Kidney glomerular epithelial cell (primary cell): ENCODE measurements around the gene CCDC47.
"Not testable (repeated sequence)": the region's sequence is repeated elsewhere in the genome, so short reads cannot be mapped to it uniquely, and the experiment has no call there.

Experiments used
- DNase-seq: peaks from one replicate; lab custom pipeline; 2025; lab: John Stamatoyannopoulos, UW

Gene CCDC47, protein sequence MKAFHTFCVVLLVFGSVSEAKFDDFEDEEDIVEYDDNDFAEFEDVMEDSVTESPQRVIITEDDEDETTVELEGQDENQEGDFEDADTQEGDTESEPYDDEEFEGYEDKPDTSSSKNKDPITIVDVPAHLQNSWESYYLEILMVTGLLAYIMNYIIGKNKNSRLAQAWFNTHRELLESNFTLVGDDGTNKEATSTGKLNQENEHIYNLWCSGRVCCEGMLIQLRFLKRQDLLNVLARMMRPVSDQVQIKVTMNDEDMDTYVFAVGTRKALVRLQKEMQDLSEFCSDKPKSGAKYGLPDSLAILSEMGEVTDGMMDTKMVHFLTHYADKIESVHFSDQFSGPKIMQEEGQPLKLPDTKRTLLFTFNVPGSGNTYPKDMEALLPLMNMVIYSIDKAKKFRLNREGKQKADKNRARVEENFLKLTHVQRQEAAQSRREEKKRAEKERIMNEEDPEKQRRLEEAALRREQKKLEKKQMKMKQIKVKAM

DNA sequence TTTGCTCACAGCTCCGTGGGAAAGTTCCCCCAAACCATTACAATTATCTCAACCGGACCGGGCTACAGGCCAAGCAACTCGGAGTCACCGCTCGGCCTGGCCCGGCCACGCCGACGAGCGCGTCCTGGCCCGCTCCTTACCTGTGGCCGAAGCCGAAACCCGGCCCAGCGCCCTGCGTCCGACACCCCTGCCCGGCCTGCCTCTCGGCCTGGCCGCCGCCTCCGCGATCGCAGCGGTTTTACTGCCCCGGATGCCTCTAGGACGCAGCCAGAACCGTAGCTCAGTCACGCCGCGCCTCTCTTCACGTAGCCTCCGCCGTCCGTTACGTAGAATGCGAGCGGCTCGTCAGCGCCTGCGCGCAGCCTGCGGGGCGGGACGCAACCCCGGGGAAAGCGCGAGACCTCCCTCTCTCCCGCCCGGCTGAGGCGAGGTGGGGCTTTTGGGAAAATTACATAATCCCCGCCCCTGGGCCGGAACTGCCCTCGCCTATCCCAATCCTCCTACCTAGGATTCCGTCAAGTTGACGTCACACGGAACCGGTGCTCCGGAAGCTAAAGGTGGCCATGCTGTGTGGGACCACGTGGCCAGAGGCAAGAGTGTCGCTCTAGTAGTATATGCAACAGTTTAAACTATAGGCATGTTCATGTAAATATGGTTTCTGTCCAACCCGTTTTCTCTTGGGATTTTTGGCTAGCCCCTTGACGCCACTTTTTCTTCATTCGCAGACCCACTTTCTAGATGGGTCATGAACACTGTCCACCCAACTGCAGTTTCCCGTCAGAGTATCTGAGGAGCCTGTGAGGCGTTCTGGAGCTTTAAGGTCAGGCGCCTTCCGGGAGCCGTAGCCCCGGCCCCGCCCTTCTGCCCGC lies at the start of gene CCDC47:
CCDC47 (minus strand) TSS at position 326 of the 869 bp plus-strand sequence. CDS start 7,422 bp downstream, outside the sequence.
- DNase-seq, result peak; percentile 98

DNA sequence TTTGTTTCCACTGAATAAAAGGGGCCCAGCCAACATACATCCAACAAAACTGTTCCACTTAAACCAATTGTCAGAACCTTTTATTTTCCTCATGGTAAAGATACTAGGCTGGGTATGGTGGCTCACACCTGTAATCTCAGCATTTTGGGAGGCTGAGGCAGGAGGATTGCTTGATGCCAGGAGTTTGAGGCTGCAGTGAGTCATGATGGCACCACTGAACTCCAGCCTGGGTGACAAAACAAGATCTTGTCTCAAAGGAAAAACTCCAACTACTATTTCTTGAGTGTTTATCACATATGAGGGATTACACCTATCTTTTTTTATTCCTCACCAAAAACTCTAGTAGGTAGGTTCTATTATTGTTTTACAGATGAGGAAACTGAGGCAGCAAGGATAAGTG lies 49.1 kb upstream of the CCDC47 start:
- no peak for DNase-seq

DNA sequence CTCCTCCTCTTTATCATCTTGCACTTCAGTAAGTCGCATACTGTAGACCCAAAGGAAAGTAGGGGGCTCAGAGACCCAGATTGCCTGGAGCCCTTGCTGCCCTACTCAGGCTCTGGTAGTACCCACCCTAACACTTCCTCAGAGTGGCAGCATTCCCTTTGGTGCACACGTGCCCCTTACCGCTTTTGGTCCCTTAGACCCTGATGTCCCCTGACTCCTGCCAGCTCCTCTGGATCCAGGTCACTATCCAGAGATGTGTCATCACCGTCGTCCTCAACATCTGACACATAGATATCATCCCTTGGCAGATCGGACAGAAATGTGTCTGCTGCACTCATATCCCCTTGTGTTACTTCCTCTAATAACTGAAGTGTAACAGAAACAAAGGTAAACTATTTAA lies 48.4 kb upstream of the CCDC47 start:
- DNase-seq, result no peak

DNA sequence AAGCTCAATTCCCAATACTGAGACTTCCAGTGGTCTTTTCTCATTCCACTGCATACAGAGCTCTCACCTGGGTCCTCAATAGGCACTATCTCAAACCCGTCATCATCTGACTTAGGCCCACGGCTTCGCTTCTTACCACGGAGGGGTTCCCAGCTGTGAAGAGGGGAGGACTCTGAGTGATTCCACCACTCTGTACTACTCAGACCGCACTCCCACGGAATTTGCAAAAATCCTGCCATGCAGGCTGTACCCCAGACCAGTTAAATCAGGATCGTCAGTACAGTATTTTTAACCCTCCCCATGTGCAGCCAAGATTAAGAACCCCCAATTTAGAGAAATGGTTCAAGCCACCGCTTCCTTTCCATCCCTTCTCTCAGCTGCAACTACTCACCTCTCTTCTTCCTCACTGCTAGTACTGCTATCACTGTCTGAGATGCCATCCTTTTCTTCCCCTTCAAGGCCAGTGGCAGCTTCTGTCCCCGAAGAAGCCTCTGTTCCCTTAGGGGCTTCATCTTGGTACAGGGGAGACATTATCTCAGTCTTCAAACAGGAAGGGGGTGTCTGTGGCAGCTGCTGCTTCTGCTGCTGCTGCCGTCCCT lies 47.7 kb upstream of the CCDC47 start:
- DNase-seq, result no peak

DNA sequence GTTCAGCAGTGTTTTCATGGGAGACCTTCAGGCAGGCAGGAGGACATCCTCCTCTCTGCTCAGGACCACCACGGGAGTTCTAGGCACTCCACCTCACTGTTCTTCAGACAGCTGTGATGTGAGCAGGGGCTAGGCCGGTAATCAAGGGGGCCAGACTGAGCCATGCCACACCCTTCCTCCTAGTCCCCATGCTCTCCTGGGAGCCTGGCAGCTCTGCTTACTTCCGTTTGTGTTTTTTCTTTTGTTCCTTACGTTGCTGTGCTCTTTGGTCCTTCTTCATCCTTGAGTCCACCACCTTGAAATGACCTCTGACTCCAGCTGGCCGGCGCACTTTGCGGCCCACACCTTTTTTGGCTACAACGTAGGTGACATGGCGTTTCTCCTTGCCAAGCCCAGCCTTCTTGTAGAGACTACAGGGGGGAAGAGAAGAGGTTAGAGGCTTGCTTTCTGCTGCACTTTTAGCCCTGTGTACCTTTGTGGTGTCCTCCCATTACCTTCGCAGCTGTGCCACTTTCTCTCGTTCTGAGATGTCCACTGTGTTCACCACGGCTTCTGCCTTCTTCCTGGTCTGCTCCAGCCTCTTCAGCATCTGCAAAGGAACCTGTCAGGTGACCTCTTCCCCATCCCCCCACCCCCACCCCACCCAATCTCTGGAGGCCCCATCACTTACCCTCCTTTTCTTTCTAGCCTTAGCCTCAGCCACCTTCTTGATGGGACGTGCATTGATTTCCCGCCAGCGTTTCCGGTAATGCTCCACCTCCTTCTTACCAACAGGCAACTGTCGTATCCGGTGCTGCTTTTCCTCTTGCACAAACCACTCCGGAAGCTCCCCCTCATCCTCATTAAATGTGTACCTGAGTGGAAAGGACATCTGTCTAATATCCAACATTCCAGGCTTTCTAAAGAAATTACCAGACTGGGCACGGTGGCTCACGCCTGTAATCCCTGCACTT lies 46.5 kb upstream of the CCDC47 start:
- no peak for DNase-seq

DNA sequence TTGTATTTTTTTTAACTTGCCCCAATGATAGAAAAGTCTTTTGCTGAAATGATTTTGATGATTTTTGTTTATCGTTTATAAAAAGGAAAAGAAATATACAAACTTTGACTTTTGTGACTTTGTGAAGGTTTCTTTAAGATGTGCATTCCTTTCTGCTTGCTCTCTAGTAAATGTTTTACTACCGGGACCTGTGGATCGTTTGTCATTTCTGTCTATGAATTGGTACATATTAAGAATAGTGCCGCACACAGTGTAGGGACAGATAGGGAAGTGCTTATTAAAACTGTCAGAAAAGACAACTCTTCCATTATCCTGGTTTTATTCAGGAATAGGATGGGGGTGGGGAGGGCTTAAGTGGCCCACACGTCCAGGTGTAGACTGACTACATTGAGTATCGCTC lies 45.7 kb upstream of the CCDC47 start:
- peak; percentile 54 for DNase-seq

DNA sequence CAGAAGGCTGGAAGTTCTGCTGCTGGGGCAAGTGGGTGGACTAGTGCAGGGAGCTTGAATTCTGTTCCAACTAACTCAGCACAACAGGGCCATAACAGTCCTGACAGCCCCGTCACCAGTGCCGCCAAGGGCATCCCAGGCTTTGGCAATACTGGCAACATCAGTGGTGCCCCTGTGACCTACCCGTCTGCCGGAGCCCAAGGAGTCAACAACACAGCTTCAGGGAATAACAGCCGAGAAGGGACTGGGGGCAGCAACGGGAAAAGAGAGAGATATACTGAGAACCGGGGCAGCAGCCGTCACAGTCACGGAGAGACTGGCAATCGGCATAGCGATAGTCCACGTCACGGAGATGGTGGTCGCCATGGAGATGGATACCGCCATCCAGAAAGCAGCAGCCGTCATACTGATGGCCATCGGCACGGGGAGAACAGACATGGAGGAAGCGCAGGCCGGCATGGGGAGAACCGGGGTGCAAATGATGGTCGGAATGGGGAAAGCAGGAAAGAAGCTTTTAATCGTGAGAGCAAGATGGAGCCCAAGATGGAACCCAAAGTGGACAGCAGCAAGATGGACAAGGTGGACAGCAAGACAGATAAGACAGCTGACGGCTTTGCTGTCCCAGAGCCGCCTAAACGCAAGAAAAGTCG lies 44.5 kb upstream of the CCDC47 start:
- DNase-seq, result no peak

DNA sequence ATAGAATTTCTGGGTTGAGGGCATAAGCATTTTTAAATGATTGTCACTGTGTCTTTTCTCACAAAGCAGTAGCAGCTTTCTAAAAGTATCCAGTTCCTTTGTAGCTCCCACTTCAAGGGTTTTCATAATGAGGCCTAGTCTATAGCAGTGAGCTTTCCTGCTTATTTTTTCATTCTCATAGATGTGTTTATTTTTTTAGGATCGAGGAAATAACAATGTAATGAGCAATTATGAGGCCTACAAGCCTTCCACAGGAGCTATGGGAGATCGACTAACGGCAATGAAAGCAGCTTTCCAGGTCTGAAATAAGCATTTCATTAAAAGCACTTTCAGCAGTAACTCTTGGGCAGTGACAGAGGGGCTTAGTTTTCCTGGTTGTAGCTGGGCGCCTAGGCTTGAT lies 43.3 kb upstream of the CCDC47 start:
- DNase-seq, result no peak

DNA sequence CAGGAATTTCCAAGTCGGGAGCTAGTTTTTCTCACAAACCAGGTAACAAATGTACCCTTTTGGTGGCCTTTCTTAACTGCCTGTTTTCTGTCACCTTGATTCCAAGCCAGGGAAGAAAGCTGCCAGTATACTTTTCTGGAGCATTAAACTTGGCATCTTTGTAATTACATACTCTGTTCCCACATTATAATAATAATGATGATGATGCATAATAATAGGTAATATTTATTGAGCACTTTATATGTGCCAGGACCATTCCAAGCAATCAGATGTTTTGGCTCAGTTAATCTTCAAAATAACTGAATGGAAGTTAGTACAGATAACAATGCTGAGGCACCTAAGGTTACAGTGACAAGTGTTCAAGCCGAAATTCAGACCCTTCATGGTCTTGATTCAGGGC lies 42.7 kb upstream of the CCDC47 start:
- DNase-seq, result no peak

DNA sequence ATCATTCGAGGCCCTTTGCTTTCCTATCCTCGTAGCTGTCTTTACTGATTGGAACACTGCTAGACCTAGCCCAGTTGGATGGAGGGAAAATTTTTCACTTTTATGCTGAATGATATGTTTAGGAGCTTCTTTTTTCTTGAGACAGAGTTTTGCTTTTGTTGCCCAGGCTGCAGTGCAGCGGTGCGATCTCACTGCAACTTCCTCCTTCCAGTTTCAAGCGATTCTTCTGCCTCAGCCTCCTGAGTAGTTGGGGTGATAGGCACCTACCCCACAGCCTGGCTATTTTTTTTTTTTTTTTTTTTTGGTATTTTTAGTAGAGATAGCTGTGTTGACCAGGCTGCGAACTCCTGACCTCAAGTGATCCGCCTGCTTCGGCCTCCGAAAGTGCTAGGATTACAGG lies 36.6 kb upstream of the CCDC47 start:
- DNase-seq, result no peak

DNA sequence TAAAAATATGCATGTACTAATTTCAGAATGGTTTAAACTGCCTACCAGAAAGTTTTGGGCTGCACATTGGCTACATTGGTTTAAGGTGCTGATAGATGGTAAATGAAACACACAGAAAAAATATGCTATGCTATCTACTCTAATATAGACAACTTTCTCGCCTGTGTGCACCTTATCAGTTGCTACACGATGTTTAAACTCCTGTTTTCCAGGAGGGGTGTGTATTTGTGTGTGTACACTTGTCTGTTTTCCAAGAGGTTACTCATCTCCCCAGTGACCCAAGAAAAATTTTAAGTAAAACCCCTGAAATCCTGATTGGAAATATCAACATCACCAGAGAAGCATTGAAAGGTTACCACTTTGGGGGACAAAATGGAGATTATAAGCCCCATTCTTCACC lies 32.2 kb upstream of the CCDC47 start:
- no peak for DNase-seq

DNA sequence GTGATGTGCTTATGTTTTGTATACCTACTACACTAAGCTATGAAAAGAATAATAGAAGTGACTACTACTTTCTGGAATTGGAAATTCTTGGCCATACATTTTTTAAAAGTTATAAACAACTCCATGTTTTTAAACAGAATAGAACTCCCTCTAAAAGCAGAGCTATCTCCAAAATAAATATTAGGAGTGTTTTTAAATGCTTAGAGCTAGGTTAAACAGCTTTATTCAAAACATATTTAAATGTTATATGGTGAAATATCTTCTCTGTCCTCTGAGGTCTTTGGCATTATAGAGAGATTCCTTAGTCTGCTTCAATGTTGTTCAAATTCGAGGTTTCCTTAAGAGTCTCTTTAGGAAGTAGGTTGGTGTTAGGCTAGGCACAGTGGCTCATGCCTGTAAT lies 30.9 kb upstream of the CCDC47 start:
- DNase-seq, result no peak

DNA sequence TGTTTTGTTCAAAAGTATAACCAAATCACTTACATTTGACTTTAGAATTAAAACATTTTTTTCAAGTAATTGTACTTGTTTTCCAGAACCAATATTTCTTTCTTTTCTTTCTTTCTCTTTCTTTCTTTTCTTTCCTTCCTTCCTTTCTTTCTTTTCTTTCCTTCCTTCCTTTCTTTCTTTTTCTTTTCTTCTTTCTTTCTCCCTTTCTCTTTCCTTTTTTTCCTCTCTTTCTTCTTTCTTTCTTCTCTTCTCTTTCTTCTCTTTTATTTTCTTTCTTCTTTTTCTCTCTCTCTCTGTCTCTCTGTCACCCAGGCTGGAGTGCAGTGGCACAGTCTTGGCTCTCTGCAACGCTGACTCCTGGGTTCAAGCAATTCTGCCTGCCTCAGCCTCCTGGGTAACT lies 27.4 kb upstream of the CCDC47 start:
- no peak for DNase-seq

DNA sequence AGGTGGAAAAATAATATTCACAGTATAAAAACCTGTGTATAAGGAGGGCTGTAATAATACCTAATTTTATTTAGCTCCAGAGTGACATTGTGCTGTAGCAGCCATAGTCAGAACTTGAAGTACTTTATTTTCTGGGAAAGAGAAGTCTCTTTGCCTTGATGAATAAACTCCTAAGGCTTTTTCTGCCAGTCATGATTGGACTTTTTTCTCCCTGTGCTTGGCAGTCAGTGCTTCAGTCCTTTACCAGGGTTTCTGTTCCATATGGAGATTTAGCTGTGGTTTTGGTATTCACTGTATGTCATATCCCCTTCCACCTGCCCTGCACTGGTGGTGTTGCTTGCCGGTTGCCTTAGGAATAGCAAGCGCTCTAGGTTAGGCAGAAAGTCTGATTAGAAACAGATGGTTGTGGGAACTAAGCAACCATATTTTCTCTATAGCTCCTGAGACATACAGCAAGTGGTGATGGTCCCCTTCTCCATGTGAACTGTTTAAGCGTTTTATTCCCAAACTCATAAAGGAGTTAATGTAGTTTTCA lies 25.2 kb upstream of the CCDC47 start:
- DNase-seq, result no peak

DNA sequence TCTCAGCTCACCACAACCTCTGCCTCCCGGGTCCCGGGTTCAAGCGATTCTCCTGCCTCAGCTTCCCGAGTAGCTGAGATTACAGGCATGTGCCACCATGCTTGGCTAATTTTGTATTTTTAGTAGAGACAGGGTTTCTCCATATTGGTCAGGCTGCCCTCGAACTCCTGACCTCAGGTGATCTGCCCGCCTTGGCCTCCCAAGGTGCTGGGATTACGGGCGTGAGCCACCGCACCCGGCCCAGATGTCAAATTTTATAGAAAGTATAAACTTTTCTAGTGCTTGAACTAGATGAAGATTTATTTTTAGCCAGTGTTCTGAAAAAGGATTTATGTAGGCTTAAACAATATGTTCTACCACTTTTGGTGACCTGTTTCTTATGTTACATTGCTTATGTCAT lies 23.0 kb upstream of the CCDC47 start:
- not testable (repeated sequence) for DNase-seq

DNA sequence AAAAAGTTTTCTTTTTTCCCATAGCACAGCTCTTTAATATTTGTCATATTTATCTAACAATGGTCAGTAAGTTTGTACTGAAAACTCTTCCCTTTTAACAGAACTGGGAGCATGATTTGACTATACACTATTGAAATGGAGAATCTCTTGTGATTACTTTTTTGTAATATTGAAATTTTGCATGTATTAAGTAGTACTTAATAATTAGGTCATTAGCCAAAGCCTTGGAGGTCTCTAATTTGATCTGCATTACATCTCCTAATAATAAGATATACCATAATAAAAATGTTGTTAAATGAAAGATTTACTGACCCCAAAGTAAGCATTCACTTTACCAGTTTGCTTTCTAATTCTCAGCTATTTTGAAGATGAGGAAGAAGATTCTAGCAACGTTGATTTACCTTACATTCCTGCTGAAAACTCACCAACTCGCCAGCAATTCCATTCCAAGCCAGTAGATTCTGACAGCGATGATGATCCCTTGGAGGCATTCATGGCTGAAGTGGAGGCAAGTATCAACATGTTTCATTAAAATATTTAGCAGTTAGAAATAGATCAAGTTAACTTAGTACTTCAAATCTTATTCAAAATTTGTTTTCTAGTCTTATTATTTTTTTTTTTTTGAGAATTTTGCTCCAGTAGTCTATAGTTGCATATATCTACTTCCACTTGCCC lies 18.8 kb upstream of the CCDC47 start:
- no peak for DNase-seq

DNA sequence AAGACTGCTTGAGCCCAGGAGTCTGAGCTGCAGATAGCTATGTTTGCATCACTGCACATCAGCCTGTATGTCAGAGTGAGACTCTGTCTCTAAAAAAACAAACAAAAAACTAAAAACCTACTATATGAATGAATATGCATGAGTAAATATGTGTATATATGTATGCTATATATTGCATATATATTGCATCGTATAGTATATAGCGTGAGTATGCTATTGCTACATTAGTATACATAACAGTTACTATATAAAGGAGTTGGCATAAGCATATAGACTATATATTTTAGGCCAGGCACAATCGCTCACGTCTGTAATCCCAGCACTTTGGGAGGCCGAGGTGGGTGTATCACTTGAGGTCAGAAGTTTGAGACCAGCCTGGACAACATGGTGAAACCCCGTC lies 16.7 kb upstream of the CCDC47 start:
- DNase-seq, result no peak

DNA sequence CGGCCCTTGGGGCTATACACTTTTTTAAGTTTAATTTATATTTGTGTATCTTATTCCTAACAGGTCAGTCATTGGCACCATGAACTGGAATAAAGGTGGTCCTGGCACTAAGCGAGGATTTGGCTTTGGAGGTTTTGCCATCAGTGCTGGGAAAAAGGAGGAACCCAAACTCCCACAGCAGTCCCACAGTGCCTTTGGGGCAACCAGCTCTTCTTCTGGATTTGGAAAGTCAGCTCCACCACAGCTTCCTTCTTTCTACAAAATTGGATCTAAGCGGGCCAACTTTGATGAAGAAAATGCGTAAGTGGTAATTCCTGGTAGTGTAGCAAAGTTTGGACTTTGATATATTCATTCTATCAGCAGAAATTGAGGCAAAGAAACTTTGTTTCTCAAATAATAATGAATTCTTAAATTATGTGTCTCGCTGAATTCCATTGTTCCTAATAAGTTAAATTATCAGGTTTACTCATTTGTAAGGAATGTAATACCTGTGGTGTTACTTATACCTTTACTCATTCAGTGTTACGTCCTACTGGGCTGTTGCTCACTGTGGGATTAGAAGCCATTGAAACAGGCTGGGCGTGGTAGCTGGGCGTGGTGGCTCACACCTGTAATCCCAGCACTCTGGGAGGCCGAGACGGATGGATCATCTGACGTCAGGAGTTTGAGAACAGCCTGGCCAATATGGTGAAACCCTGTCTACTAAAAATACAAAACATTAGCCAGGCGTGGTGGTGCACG lies 13.7 kb upstream of the CCDC47 start:
- no peak for DNase-seq

DNA sequence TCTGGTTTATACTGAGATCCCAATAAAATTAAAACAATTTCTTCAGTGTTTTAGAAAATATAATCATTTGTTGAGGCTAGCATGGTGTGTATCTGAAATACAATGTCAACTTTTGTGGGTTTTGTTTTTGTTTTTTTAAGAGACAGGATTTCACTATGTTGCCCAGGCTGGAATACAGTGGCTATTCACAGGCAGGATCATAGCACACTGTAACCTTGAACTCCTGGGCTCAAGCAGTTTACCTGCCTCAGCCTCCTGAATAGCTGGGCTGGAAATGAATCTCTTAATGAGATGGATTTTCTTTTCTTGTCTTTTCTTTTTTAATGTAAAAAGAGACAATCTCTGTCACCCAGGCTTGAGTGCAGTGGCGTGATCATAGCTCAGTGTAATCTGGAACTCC lies 12.7 kb upstream of the CCDC47 start:
- DNase-seq, result no peak
